Measurements from ENCODE around the gene WDFY4. TPM values are rescaled to one million over a fixed set of nuclear protein-coding genes. Genes with fewer than 3 reads are reported as not detected.

The WDFY4 gene
- total RNA-seq, 4 donors from 2014 or later = 4.1 to 27.9 (median 9.0) TPM

DNA sequence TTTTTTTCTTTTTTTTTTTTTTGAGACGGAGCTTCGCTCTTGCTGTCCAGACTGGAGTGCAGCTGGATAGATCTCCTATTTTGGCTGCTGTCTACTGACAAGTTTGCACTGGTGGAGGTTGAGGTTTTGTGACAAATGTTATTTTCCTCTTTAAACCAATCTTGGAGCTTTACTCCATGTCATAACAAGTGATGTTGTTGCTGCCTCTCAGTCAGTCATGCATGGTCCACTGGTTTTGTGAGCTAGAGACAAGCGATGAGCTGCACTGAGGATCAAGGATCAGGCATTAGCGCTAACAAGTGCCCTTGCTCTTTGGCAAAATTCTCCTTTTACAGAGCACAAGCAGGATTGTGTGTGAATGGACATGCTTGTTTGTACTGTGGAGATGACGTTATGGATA is 805 bp upstream of the WDFY4 start:
- TF ChIP-seq, protein P1, sequence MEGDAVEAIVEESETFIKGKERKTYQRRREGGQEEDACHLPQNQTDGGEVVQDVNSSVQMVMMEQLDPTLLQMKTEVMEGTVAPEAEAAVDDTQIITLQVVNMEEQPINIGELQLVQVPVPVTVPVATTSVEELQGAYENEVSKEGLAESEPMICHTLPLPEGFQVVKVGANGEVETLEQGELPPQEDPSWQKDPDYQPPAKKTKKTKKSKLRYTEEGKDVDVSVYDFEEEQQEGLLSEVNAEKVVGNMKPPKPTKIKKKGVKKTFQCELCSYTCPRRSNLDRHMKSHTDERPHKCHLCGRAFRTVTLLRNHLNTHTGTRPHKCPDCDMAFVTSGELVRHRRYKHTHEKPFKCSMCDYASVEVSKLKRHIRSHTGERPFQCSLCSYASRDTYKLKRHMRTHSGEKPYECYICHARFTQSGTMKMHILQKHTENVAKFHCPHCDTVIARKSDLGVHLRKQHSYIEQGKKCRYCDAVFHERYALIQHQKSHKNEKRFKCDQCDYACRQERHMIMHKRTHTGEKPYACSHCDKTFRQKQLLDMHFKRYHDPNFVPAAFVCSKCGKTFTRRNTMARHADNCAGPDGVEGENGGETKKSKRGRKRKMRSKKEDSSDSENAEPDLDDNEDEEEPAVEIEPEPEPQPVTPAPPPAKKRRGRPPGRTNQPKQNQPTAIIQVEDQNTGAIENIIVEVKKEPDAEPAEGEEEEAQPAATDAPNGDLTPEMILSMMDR (IDR thresholded peaks at IDR 0.05; ENCODE audit: low read depth) = no peak

DNA sequence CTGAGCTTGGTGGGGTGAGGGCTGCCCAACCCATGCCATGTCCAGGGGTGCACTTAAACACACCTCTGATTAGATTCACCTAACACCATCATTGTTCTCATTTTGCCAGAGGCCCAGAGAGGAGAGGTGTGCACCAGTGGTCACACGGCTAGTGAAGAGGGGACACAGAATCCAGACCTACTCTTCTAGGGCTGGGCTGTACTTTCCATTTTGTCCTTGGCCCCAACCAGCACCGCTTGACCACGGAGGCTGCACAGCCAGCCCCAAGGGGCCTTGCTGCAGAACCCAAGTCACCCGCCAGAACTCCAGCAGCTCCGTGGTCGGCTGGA is 246 bp upstream of the WDFY4 start:
- TF ChIP-seq, protein P1 (IDR thresholded peaks at IDR 0.05; ENCODE audit: low read depth) = no peak

DNA sequence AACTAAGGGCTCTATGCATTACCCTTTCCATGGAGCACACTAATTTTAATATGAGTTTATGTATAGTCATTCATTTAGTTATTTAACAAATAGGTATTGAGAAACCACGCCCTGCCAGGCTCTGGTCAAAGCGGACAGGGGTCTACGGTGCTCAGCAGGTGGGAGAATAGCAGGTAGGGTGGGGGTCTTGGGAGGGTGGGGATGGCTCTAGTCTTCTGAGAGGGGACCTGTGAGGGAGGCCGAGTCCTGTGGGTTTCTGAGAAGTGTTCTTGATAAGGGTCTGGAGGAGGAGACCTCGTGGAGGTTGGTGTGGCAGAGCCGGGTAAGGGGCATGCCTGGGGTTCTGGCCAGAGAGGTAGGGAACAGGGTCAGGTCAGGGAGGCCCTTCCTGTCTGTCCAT is 1.1 kb downstream of the WDFY4 start:
- TF ChIP-seq, protein P1 (IDR thresholded peaks at IDR 0.05; ENCODE audit: low read depth) = no peak

DNA sequence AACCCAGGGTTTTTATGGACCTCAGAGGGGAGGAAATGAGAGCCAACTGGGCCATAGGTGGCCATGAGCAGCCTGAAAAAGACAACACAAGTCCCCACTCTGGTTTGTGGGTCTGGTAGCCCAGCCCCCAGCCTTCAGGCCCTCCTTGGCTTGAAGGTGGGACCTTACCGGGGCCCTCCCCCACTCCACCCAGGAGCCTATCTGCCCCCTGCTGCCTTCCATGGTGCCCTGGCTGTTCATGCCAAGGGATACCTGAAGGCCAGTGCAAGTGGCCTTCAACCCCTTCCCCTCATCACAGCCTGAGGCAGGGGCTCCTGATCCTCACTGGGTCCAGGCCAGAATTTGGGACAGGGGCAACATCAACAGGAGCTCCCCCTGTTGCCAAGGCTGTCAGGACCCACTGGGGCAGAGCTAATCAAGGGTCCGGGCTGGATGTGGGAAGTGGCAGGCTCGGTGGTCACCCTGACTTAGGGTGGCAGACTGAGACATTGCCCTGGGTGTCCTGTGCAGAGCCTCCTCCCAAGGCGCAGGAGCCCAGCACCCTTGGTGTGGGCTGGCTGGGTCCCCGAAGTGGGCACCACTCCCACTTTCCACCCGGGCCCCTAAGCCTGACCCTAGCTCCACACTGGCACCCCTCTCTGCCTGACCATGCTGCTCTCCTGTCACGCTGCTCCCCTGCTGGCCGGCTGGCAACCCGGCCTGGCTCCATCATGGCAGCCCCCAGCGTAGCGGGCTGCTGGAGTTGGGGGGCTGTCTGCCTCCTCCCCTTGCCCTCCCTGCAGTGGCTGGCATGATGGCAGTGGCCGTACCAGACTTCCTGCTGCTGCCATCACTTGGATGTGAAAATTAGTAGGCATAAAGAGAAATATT is 6.4 kb downstream of the WDFY4 start:
- TF ChIP-seq, protein P1 (IDR thresholded peaks at IDR 0.05; ENCODE audit: low read depth) = no peak

DNA sequence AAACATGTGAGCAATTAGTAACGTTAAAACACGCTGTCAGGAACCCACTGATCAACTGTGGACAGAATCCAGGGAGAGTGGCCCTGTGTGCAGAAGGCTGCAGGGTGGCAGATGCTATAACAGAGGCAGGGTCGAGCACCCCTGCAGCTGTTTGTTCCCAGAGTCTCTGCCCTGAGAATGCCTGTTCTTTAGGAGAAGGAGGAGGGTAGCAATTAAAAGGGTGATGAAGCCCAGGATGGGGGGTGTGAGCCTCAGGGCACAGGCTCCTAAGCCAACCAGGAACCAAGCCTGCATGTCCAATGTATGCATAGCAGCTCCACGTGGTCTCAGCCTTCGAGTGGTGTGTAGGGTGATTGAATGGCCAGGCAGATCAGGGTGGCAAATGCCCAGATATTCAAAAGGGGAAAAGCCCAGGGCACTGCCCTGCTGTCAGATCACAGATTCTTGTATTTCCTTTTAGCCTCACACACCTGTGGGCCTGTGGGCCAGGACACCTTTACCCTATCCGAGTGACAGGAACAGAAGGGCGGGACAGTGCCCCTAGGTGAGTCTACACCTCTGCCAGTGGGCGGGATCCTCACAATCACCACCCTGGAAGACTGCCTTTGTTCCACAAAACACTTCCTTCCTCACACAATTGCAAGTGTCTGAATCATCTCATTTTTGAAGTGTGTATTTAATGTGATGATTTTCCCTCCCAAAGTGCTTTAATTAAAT is 7.3 kb downstream of the WDFY4 start:
- TF ChIP-seq, protein P1 (IDR thresholded peaks at IDR 0.05; ENCODE audit: low read depth) = no peak

DNA sequence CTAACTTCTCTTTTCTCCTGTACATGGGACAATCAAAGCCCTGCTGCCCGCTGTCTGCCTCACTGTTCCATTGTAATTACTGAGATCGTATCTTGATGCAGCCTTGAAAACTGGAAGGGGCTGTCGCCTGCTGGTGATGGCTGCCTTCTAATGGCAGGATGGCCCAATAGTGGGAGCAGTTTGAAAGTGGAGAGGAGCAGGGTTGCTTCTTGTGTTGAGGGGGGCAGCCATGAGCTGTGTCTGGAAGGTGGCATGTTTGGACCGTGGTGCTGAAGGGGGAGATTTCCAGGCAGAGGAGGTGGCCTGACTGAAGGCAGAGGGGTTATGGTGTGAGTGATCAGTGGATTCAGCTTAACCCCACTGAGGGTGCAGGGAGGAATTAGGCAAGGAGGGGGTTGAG is 8.1 kb downstream of the WDFY4 start:
- TF ChIP-seq, protein P1 (IDR thresholded peaks at IDR 0.05; ENCODE audit: low read depth) = no peak

DNA sequence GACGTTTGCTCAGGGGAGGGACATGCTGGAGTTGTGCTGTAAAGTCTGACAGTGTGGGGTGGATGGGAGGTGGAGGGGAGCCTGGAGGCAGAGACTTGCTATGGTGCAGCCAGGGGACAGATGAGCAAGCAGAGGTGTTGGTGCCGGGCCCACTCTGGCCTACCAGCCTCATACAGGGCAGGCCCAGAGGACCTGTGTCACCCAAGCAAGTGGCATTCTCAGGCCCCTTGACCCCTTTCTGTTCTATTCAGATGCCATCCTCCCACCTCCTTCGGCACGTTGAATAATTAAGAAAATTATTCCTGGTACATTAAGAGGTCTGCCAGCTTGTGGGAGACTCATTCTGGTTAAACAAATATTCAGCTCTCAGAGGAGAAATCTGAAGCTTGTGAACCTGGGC is 8.5 kb downstream of the WDFY4 start:
- TF ChIP-seq, protein P1 (IDR thresholded peaks at IDR 0.05; ENCODE audit: low read depth) = no peak
